Kidney (tissue), 14 donors: ENCODE results near the gene IRGC. TPM values are rescaled to one million over a fixed set of nuclear protein-coding genes. Genes with fewer than 3 reads are reported as not detected.

Source experiments
- DNase-seq, 5 donors: peaks; one replicate each; pipeline ENCODE4 v3.0.0-alpha.2; 2013 to 2020
- FAIRE-seq: peaks from 2 replicates; lab custom pipeline; 2012; peaks lifted over from hg19 to GRCh38; lab: Jason Lieb, UNC
- H3K27ac ChIP-seq, 2 donors: one replicate each; pipeline ENCODE4 v1.7.0; 2013; ENCODE audit warnings: low read depth in 2 of 2, low read length in 2 of 2, inconsistent platforms in 1 of 2
- H3K27me3 ChIP-seq: one replicate; pipeline ENCODE4 v1.7.1; 2013; ENCODE audit warnings: low read length, inconsistent platforms; ENCODE audit not compliant: control insufficient read depth, insufficient read depth
- H3K36me3 ChIP-seq, 3 donors: one replicate each; pipeline versions ENCODE4 v1.7.0 to v1.7.1; 2013; ENCODE audit warnings: low read length in 3 of 3, control low read depth in 1 of 3, inconsistent platforms in 1 of 3; ENCODE audit not compliant: insufficient read depth in 3 of 3, control insufficient read depth in 2 of 3
- H3K4me1 ChIP-seq, 3 donors: one replicate each; pipeline versions ENCODE4 v1.7.0 to v1.7.1; 2013; ENCODE audit warnings: low read length in 3 of 3, inconsistent platforms in 1 of 3, low read depth in 1 of 3; ENCODE audit not compliant: control insufficient read depth in 2 of 3, insufficient read depth in 2 of 3
- H3K4me3 ChIP-seq, 3 donors: one replicate each; pipeline versions ENCODE4 v1.7.0 to v1.8.1; 2013; ENCODE audit warnings: low read length in 3 of 3, control low read depth in 1 of 3, inconsistent platforms in 1 of 3
- H3K9ac ChIP-seq, 3 donors: one replicate each; pipeline versions ENCODE4 v1.7.0 to v1.7.1; 2013; ENCODE audit warnings: low read length in 3 of 3, control low read depth in 1 of 3, inconsistent platforms in 1 of 3
- H3K9me3 ChIP-seq, 3 donors: one replicate each; pipeline versions ENCODE4 v1.7.0 to v1.7.1; 2013; ENCODE audit warnings: low read length in 3 of 3, control low read depth in 1 of 3, inconsistent platforms in 1 of 3; ENCODE audit not compliant: control insufficient read depth in 2 of 3, insufficient read depth in 1 of 3
- intact Hi-C: fragments of 100-400 bp; cut with DNase I; formaldehyde crosslinking; loops from one replicate; pipeline ENCODE4 v1.11.1; 2022
- polyA plus RNA-seq: library from polyadenylated mRNA; stranded (reverse); fragments of 350-450 nt; fragmentation: Illumina TruSeq; extraction: RNeasy Lipid Tissue Mini Kit (QIAGEN cat#74804); gene quantifications from one replicate; pipeline ENCODE4 v1.2.3, GENCODE V29; 2014; ENCODE audit warnings: low read depth, low replicate concordance; ENCODE audit not compliant: insufficient read depth
- total RNA-seq: library from RNA; stranded (reverse); fragmentation: NEBNext Ultra II Directional; extraction: Animal tissue kit (Norgen Biotek cat#: 25700); gene quantifications from one replicate; pipeline ENCODE4 v1.2.1, GENCODE V29; 2021
- TF ChIP-seq, protein P1 (sequence below): IDR thresholded peaks from 3 replicates; pipeline ENCODE4 v1.5.1; 2012; ENCODE audit warnings: mild to moderate bottlenecking, moderate library complexity, borderline replicate concordance; ENCODE audit not compliant: insufficient read depth; ENCODE audit errors: extremely low read depth
- donor health status: control.
- donor health status: control.
- donor health status: control.
- donor health status: control.
- donor health status: control.
- donor health status: DM: yes; HTN: yes; CAD: no.
- donor health status: Normal renal cell carcinoma (clear cell type).

The IRGC gene
- total and polyA plus RNA-seq, 2 donors from 2014 or later = not detected

- H3K4me3 ChIP-seq = no peak overlapping the region
- H3K27me3 ChIP-seq = no peaks in the 10 kb centered on the region
- H3K9me3 ChIP-seq = no peaks in the 10 kb centered on the region
- no peak overlapping the region for H3K9ac ChIP-seq
- no peak overlapping the region for H3K27ac ChIP-seq
- intact Hi-C loops = no loop called here
- FAIRE-seq (no peak), DNase-seq (no peak)
- H3K36me3 ChIP-seq = peaks cover 7 to 59% (median 26%) of the 10 kb centered on the region in 3 donors
- no peaks in the 10 kb centered on the region for H3K4me1 ChIP-seq
- TF ChIP-seq, protein P1, sequence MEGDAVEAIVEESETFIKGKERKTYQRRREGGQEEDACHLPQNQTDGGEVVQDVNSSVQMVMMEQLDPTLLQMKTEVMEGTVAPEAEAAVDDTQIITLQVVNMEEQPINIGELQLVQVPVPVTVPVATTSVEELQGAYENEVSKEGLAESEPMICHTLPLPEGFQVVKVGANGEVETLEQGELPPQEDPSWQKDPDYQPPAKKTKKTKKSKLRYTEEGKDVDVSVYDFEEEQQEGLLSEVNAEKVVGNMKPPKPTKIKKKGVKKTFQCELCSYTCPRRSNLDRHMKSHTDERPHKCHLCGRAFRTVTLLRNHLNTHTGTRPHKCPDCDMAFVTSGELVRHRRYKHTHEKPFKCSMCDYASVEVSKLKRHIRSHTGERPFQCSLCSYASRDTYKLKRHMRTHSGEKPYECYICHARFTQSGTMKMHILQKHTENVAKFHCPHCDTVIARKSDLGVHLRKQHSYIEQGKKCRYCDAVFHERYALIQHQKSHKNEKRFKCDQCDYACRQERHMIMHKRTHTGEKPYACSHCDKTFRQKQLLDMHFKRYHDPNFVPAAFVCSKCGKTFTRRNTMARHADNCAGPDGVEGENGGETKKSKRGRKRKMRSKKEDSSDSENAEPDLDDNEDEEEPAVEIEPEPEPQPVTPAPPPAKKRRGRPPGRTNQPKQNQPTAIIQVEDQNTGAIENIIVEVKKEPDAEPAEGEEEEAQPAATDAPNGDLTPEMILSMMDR = no peak
Observed at GRCh38 chr19:43741075-43741825, 25.4 kb downstream of the IRGC start.

DNA sequence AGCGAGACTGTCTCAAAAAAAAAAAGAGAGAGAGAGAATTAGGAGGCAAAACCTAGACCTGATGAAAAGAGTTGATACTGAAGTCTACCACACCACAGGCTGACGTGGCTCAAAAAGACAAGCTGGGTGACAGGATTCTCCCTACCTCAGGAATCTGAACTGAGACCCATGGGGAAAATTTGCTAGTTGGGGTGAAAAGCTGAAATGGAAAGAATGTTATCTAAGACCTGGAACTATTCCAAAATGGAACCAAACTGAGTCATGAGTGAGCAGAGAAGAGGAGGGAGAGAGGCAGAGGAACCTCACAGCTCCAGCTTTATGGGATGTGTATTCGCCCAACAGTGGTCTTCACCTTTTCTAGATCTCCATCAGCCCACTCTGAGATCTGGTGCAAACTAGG lies 27.2 kb downstream of the IRGC start:
- Histone ChIP-seq H3K9ac (no peak overlapping the region), H3K4me1 (no peaks in the 10 kb centered on the region), H3K27me3 (no peaks in the 10 kb centered on the region), H3K4me3 (no peak overlapping the region), H3K9me3 (no peaks in the 10 kb centered on the region), H3K36me3 (peaks cover 7 to 50% (median 27%) of the 10 kb centered on the region in 3 donors), H3K27ac (no peak overlapping the region)
- TF ChIP-seq, protein P1 = no peak
- FAIRE-seq (no peak), DNase-seq (no peak)
- intact Hi-C loops = no loop called here

DNA sequence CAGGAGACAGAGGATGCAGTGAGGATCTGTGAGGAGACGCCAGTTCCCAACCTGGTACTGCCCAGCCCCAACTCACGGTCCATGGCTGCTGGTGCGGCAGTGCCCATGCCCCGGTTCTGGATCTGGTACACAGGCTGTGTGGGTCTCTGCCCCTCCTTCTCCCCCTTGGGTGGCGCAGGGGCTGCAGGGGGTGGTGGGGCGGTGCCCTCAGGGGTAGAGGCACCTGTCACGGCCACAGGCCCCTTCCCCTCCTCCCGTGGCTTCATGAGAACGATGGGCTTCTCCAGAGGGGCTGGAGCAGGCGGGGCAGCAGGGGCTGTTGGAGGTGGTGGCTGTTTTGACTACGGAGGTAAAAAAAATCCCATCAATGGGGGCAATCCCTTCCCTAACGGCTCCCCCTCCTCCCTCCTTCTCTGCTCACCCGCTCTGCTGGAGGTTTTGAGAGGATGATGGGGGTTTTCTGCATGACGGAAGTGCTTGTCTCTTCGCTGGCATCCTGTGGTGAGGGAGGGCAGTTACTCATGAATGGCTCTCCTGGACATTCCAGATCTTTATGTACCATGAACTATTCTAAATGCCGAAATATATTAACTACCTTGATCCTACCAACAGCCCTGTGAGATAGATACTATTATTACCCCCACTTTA lies 31.8 kb downstream of the IRGC start:
- H3K4me1 ChIP-seq = peaks cover 0 to 3% (median 0%) of the 10 kb centered on the region in 3 donors
- H3K27ac ChIP-seq = no peak overlapping the region
- no peak overlapping the region for H3K9ac ChIP-seq
- H3K9me3 ChIP-seq = no peaks in the 10 kb centered on the region
- H3K27me3 ChIP-seq = no peaks in the 10 kb centered on the region
- intact Hi-C loops = no loop called here
- H3K4me3 ChIP-seq = no peak overlapping the region
- FAIRE-seq = no peak
- no peak for DNase-seq
- TF ChIP-seq, protein P1 = no peak
- H3K36me3 ChIP-seq = peaks cover 4 to 37% (median 20%) of the 10 kb centered on the region in 3 donors
